ENCODE data around the gene TAAR8.
"Not testable (repeated sequence)": the region's sequence is repeated elsewhere in the genome, so short reads cannot be mapped to it uniquely, and the experiment has no call there.

Gene TAAR8

DNA sequence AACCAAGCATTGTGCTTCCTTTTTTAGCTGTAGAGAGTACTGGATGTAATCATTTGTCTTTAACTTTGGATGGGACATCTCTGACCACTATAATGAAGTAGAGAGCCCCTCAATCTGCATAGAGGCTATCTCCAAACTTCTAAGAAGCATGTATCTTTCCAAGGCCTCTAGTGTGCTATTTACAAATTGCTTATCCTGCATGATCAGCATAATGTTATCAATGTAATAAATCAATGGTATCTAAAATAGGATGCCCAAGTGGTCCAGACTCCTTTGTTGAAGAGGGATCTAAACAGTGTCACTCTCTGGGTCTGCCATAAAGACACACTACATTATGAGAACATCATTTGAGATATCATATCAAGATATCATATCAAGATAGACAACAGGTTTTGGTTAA, 7.6 kb upstream of the TAAR8 start:
- no peak for DNase-seq (ENCODE audit: low spot score)

DNA sequence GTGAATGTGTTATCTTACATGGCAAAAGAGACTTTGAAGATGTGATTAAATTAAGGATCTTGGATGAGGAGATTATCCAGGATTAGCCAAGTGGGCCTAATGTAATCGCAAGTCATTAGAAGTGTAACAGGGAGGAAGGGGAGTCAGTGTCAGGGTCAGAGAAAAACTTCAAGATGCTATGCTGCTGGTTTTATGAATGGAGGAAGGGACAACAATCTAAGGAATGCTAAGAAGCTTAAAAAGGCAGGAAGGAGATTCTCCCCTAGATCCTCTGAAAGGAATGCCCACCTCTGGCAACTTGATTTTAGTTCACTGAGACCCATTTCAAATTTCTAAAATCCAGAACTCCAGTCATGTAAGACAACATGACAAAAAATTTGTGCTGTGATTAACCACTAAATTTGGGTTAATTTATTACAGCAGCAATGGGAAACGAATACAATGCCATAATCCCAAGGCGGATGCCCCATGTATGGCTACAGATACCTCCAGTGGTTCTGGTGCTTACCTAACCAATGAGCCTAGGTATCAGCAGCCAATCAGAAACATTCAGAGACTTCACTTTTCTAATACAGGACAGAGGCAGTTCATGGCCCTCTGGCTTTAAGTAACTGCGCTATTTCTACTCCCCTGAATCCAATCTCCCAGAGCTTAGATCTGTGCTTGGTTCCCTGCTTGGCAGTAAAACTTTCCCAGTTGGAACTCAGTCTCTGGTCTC, 3.6 kb upstream of the TAAR8 start:
- DNase-seq (ENCODE audit: low spot score): no peak

DNA sequence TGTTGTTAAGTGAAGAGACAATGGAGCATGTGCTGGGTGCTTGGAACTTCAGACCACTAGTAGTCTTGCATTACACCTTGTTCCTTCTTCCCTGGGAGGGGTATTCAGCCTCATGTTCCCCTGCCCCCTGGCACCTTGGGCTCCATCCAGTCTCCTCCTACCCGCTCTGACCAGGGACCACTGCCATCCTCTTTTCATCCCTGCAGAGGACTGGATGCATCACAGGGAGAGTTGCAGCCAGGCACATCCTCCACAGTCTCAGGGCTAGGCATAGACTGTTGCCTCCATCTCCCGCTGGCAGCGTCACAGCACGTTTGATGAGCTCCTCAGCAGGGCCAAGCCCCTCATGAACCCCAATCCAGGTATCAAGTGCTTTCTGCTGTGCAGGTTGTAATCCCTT, 1.3 kb upstream of the TAAR8 start:
- no peak for DNase-seq (ENCODE audit: low spot score)

DNA sequence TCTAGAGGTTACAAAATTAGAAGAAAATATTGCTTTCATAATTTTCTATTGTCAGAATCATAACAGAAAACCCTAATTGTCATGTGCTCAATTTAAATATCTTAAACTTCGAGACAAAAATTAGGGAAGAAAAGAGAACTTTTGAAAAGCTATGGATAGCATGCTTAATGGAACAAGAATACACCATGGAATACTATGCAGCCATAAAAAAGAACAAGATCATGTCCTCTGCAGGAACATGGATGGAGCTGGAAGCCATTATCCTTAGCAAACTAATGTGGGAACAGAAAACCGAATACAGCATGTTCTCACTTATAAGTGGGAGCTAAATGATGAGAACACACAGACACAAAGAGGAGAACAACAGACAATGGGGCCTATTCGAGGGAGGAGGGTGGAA, 7.6 kb downstream of the TAAR8 start:
- not testable (repeated sequence) for DNase-seq (ENCODE audit: low spot score)

DNA sequence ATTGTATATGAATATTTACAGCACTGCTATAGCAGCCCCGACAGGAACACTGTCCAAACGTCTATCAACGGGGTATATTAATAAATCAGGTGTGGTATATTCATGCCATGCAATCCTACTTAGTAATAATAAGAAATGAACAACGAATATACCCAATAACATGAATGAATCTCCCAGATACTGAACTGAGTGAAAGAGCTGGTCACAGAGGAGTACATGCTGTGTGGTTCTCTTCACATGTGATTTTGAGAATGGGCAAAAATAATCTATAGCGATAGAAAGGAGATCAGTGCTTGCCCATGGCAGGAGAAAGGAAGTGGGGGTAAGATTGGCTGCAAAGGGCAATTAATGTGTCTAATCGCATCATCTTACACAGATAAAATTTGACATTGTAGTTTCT, 13.9 kb downstream of the TAAR8 start:
- no peak for DNase-seq (ENCODE audit: low spot score)

DNA sequence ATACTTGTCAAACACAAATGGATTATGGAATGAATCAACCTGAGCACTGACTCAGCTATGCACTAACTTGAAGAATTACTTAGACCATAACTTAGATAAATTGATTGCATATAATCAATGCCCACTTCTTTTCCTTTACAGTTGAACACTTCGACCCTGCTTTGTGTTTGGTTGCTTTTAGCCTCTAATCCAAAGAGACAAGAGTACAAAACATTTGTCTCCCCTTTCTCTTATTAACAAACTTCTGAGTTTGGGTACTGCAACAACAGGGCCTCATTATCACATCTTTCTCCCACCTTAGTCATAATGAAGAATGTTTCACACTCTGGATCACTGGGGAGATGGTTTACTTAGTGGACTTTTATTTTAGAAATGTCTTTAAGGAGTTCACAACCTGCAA, 15.1 kb downstream of the TAAR8 start:
- DNase-seq (ENCODE audit: low spot score): no peak

DNA sequence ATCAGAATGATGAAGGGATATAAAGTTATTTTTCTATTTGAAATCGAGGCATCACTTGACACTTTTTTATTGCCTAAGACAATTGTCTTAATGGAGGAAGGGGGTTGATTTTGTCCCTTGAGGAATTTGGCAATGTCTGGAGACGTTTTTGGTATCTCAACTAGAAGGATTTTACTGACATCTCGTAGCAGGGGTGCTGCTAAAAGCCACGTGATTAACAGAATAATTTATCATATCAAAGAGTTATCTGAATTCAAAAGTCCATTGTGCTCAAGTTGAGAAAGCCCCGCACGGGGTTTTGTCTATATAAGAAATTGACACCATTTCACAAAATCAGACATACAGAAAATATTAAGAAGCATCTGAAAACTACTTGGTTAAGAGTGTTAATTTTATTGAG, 16.1 kb downstream of the TAAR8 start:
- no peak for DNase-seq (ENCODE audit: low spot score)

DNA sequence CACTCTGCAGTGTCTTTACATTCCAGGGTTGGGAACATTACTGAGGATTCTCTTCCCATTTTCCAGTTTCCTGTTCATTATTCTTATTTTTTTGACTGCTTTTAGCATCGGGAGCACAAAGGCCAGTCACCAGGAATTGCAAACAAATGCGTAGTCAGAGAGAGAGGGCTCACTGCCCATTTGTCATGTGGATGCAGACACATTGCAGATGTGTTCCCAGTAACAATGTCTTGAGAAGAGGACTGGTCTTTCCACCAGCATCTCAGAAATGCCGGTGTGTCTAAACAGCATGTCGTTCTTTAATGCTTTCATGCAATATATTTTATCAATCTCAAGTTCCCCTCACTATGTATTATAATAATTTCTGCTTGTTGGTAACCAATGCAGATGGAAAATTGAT, 16.7 kb downstream of the TAAR8 start:
- DNase-seq (ENCODE audit: low spot score): no peak

DNA sequence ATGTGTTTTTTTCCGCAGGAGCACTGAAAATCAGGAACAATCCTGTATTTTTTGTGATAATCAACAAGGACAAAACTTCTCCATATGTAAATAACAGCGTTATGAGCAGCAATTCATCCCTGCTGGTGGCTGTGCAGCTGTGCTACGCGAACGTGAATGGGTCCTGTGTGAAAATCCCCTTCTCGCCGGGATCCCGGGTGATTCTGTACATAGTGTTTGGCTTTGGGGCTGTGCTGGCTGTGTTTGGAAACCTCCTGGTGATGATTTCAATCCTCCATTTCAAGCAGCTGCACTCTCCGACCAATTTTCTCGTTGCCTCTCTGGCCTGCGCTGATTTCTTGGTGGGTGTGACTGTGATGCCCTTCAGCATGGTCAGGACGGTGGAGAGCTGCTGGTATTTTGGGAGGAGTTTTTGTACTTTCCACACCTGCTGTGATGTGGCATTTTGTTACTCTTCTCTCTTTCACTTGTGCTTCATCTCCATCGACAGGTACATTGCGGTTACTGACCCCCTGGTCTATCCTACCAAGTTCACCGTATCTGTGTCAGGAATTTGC, 17.8 kb downstream of the TAAR8 start, which contains the start of gene TAAR6:
Gene TAAR6, plus strand, starts transcription at position 102 of the 557 bp plus-strand sequence. Its CDS starts 0 bp downstream, at position 102.
- DNase-seq (ENCODE audit: low spot score): no peak

DNA sequence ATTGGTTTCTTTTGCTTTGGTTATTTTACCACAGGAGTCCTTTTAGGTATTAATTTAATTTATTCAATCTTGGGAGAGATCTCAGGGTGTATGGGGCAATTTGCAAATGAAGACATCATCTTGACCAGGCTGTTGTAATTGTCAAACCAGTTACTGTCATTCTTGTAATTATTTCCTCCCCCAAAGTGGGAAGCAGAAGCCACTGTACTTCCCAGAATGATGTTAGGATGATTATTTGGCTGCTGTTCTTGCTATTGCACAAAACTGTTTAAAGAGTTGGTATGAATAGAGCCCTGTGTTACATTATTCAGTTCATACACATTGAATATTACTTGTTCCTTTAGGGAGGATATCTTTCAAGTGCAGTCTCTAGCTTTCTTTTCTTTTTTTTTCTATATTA, 19.3 kb downstream of the TAAR8 start:
- DNase-seq (ENCODE audit: low spot score): no peak

DNA sequence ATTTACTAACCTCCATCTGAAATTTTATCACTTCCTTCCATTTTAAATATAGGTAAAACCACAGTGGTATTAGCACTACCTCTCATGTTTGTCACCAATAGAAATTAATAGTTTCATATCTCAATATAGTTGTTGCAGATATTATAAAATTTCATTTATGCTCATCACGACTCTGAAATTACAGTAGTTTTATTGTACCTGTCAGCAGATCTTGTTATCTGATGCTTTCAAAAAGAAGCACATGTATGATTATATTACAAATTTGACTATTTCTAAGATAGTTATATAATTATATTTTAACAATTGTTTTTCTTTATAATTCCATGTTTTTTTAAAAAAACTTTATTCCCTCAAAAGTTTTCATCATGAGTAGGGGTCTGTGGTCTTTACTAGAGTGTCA, 32.2 kb downstream of the TAAR8 start:
- no peak for DNase-seq (ENCODE audit: low spot score)

DNA sequence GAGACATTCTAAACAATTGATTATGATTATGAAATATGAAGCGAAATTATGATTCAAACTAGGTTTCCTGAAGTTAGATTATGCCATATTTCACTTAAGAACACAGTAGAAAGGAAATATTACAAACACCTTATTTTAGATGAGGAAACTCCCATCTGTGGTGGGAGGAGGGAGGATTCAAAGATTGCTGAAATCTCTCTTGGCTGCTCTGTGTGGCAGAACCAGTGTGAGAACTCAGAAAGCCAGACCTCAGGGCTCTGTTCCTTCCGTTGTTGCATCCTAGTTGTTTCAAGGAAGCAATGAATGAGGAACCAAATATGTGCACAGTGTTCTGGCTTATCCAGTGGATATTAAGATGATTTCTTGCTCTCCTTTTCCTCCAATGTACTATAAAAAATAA, 35.0 kb downstream of the TAAR8 start:
- no peak for DNase-seq (ENCODE audit: low spot score)

DNA sequence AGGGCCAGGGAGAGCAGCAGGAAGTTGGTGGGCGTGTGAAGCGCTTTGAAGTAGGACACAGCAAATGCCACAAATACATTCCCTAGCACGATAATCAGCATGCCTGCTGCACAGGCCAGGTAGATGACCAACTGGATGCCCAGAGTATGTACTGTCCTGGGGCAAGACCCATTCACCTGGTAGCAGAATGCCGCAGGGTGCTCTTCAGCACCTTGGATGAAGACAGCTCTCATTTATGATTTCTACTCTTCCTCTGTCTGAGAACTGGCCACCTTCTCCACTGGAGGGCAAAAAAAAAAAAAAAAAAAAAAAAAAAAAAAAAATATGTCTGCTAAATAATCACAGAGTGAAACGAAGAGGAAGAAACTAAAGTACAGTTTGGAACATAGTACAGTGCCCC, 37.0 kb downstream of the TAAR8 start, which contains the start of gene TAAR5:
Gene TAAR5, minus strand, starts transcription at position 288 of the 400 bp plus-strand sequence. Its CDS starts 55 bp downstream, at position 233.
- no peak for DNase-seq (ENCODE audit: low spot score)

DNA sequence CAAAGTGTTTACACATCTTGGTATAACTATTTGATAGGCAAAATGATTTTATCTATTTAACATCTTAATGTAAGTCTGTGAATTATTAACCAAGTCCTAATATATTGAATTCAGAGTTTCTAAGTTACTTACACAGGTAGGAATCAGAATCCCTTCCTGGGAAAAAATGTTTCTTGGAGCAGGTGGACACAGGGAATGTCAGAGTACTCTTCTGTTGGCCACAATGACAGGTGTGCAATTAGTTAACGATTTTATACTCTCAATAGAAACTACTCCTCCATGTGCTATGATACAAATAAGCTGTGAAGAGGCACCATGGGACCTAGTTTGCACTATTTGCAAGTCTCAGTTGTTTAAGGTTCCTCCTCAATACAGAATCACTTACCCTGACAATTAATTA, 37.9 kb downstream of the TAAR8 start:
- no peak for DNase-seq (ENCODE audit: low spot score)

DNA sequence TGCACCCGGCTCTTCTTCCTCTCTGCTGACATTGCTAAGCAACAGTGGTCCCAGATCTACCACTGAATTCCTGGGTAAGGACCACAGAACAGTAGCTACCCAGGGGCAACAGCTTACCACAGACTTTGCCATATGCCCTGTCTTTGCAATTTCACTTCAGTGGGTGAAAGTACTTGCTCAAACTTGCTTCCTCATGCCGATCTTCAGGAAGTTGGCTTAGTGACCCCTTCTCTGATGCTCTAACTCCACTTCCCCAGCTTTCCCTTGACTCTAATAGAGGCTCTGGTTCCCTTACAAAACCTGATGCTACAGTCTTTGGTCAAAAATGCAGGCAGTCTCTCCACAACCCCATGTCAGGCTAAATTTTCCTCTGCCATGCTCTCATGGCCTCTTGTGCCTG, 40.4 kb downstream of the TAAR8 start:
- no peak for DNase-seq (ENCODE audit: low spot score)

DNA sequence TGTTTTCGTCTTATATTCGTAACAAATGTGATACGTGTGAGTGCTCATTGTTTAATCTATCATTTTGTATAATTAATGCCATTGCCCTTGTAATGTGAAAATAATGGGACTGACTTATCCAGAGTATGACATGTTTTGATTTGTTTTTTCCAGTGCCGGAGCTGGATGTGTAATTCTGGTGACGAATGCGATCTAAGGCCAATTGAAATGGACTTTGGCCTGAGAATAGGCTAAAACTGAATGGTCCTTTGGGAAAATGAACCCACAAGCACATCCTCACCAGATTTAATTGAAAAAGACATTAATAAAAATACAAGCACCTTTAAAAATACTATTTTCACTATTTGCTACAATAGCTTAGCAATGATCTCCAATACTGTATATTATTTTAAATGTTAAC, 43.7 kb downstream of the TAAR8 start:
- no peak for DNase-seq (ENCODE audit: low spot score)

DNA sequence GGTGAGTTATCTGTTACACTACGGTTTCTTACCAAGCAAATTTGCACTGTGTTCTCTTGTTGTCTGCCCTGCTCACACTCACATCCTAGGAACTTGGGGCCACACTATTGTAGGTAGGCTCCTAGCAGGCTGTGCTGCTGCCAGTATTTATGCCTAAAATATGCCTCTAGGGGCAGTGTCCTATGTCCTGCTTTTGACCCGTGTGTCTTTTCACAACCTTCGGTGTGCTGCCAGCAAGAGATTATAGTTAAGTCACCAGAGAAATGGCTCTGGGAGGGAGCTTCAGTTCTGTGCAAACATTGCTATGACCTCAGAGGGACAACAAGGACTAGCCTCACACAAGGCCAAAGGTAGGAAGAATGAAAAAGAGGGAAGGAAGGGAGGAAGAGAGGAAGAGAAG, 46.0 kb downstream of the TAAR8 start:
- DNase-seq (ENCODE audit: low spot score): peak; percentile 10

DNA sequence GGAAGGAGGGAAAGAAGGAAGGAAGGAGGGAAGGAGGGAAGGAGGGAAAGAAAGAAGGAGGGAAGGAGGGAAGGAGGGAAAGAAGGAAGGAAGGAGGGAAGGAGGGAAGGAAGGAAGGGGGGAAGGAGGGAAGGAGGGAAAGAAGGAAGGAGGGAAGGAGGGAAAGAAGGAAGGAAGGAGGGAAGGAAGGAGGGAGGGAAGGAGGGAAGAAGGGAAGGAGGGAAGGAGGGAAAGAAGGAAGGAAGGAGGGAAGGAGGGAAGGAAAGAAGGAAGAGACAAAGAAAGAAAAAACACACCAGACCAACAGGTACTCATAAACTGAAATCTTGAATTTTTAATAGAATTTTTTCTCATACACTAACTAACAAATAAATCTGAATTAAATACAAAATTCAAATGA, 48.4 kb downstream of the TAAR8 start:
- DNase-seq (ENCODE audit: low spot score): not testable (repeated sequence)

Small RNA genes within 50 kb of the gene (small RNA-seq; reads per million reads assigned to genes)
- 0 reads per million in 2 experiments for gene TAAR7P
